Suppressor macrophage treated with lipopolysaccharide for 1 hour (primary cell): Measurements from ENCODE around the gene GRID1.

ENCODE experiments used
- DNase-seq, 3 donors: peaks; one replicate each; pipeline ENCODE4 v3.0.0-alpha.2; 2020 to 2022

Gene GRID1

DNA sequence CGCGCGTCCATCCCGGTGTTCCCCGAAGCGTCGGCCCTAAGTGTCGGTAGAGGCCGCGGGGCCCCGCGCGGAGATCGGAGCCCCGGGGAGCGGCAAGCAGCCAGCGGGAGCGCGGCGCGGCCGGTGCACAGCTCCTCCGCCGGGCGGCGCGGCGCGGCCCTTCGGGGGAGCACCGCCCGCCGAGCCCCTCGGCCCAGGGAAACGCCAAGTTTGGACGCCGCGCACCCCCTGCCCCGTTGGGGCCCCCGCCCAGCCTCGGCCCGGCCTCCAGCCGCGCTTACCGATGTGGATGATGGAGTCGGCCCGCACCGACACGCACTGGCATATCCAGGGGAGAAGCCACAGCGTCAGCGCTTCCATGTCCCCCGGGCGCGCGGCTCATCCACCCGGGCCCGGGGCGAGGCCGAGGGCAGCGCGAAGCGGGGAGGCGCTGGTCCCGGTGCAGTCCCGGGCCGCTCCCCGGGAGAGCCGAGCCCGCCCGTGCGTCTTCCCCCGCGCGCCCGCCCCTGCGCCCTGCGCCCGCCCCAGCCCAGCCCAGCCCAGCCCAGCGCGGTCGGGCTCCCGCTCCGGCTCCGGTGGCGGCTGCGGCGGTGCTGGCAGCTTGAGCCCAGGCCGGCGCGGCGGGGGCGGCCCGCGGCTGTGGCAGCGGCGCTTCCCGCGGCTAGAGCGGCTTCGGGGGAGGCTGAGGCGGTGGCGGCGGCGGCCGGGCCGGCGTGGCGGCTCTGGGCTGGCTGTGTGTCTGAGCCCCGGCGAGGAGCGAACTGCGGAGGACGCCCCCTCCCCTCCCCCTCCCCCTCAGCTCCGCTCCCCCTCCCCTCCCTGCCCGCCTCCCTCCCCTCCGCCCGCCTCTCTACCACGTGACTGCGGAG, at the start of gene GRID1:
Gene GRID1 (minus strand): TSS at position 763 of the 869 bp plus-strand sequence.
- DNase-seq: peak in 2 of 3 donors; percentile 46 to 70

DNA sequence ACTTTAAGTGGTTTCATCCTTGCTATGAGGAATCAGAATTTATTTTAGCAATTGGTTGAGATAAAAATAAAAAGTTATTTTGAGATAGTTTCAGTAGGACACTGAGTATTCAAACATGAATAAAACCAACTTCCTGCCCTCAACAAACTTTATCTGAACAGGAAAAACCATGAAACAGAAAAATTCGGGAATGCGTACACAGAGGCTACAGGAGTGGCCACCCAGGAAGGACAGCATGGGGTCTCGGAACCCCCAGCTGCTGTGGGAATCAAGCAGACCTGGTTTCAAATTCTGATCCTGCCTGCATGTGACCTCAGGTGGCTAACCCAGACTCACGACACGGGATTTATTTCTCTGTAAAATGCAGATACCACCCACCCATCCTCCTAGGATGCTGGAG, 49.0 kb upstream of the GRID1 start:
- no peak for DNase-seq

DNA sequence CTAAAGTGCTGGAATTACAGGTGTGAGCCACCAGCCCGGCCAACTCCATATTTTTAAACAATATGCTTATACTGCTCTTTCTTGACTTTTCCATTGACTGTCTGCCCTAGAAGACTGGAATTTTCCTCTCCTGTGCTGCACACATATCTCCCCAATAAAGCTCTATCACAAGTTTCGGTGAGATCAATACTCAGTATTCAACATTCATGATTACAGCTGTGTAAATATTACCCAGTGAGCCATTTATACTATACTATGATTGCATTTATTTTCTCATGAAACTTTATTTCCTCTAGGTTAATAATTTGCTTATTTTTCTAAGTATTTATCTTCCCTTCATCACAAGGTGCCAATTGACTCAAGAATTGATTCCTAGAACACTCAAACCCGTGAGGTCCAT, 48.5 kb upstream of the GRID1 start:
- no peak for DNase-seq

DNA sequence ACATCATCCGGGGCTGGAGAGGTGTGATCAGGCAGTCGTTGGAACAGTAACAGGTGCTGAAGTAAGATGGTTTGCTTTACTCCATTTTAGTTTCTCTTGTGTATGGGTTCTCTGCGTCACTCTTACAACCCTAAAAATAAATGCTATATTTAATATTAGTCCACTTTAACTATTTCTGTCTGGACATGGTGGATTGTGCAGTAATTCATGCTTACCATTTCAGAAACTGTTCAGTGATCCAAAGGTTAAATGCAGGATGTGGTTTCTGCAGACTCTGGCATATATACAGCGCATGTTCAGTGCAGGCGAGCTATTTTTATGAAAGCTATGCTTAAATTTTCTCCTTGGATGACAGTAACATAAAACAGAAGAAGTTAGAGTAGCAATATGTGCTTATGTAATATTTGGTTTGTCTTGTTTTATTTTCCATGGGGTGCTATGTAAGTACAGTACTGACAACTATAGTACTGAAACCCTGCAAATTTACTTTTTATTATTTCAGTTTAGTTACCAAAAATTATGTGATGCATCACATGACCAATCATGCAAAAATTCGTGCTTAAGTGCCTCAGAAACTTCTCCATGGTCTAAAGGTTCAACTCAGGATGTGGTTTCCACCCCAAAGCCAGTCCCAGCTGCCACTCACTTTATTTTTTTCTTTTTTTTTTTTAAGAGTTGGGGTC, 46.6 kb upstream of the GRID1 start:
- peak in 1 of 3 donors; percentile 24 for DNase-seq

DNA sequence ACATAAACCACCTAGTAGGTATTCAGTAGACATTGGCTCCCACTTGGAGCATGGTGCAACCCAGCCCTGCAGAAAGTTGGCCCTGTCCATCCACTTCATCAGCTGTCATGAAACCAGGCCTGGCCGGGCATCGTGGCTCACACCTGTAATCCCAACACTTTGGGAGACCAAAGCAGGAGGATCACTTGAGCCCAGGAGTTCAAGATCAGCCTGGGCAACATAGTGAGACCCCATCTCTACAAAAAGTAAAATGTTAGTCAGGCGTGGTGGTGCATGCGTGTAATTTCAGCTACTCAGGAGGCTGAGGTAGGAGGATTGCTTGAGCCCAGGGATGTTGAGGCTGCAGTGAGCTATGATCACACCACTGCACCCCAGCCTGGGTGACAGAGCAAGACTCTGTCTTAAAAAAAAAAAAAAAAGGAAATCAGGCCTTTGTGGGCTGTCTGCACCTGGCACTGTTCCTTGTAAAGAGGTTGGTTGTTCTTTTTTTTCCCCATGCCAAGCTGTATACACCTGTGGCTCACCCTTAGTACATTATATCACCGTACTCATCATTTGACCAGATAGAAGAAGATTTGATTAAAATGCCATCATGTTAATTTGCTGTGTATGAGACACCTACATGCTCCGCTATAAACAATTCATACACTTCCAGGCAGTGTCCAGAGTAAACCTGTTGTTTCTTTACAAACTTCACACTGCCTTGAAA, 45.4 kb upstream of the GRID1 start:
- no peak for DNase-seq

GRCh38 chr10:86411281-86411841, 44.8 kb upstream of the GRID1 start:
- DNase-seq: peak; percentile 73 to 82 (median 78)

DNA sequence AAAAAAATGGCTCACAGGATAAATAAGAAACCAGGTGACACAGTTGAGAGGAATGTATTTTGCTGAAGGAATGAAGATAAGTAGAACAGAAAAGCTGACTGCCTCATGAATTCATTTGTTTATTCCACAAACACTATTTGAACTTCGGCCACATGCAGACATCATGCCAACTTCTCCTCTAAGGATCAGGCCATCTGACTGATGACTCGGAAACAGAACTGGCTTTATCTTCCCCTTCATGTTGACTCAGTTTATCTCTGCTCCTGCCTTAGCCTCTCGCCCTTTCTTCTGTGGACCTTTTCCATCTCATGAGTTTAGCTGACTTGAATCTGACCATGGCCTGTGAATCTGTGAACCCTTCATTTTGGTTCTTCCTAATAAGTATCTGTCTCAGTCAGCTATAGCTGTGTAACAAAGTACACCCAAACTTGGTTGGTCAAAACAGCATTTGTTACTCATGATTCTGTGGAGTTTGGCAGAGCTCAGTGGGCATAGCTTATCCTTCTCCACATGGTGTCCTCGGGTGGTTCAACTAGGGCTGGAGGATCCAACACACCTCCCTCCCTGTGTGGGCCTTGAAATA, 44.0 kb upstream of the GRID1 start:
- DNase-seq: no peak

GRCh38 chr10:86409183-86409582, 42.6 kb upstream of the GRID1 start:
- no peak for DNase-seq

DNA sequence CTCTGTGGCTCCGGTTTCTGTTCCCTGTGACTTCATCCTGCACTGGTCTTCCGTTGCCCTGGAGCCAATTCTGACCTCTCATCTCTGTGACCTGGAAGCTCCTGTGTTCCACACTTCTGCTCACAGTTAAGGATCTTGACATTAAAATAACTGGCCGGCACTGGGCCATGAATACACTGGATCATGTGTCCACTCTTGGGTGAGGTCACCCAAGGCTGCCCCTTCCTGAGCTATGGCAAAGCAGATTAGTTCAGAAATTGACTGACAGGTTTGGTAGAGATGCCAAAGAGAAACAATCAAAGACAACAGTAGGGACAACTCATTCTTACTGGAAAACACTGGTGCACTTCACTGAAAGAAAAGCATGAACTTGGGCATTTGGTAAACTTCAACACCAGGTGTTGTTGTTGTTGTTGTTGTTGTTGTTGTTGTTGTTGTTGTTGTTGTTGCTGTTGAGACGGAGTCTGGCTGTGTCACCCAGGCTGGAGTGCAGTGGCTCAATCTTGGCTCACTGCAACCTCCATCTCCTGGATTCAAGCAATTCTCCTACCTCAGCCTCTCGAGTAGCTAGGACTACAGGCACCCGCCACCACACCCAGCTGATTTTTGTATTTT, 36.7 kb upstream of the GRID1 start:
- peak in 1 of 3 donors; percentile 24 for DNase-seq

DNA sequence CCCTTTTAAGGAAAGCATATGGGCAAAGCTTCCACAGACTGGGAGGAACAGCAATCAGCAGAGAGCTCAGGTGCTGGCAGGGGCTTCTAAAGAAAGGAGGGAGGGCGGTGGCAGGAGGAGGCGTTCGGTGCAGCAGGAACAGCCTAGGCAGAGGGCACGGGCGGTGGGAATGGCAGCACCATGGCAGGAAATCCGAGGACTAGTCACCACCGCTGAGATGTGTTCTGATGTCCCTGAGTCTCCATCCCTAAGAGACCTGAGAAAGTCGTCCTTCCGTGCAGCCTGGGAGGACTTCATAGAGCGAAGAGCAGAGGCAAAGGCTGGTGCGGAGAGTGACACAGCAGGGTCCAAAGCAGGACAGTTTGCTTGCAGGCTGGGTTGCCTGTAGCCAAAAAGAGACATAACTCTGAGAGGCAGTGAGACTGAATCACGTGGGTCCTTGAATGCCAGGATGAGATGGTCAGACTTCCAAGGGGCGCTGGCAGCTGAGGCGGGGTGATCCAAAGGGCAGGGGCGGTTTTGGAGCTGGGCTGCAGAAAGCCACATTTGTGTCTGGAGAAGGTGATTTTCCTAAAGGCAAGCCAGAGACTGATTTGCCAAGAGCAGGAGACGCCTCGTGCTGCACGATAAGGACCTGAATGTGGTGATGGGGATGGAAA, 35.8 kb upstream of the GRID1 start:
- DNase-seq: no peak

DNA sequence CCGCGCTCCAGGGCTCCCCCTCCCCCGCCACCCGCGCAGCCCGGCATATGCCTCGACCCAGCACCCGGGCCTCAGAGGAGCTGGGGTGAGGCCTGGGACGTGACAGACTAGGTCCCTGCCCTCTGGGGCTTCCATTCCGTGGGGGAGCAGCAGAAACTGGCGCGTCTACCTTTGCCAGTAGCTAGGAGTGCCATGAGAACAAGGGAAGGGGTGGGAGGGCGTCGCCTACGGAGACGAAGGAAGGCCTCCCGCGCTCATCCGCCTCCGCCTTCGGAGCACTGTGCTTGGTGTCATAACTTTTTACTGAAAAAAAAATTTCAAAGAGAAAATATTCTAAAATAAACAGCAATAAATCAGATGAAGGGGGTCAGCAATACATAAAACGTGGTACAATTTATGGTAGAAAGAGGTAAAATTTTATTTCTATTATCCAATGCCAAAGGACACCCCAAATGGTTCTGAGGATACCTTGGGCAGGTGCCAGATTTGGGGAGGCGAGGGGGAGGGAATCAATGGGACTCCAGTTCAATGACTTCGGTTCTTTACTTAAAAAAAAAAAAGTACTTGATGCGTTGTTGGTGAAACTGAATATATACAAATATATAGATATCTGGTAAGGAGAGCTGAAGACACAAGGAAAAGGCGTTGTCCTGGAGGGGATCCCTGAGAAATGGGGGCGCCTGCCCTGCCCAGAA, 35.1 kb upstream of the GRID1 start:
- peak in 2 of 3 donors; percentile 17 to 24 for DNase-seq

DNA sequence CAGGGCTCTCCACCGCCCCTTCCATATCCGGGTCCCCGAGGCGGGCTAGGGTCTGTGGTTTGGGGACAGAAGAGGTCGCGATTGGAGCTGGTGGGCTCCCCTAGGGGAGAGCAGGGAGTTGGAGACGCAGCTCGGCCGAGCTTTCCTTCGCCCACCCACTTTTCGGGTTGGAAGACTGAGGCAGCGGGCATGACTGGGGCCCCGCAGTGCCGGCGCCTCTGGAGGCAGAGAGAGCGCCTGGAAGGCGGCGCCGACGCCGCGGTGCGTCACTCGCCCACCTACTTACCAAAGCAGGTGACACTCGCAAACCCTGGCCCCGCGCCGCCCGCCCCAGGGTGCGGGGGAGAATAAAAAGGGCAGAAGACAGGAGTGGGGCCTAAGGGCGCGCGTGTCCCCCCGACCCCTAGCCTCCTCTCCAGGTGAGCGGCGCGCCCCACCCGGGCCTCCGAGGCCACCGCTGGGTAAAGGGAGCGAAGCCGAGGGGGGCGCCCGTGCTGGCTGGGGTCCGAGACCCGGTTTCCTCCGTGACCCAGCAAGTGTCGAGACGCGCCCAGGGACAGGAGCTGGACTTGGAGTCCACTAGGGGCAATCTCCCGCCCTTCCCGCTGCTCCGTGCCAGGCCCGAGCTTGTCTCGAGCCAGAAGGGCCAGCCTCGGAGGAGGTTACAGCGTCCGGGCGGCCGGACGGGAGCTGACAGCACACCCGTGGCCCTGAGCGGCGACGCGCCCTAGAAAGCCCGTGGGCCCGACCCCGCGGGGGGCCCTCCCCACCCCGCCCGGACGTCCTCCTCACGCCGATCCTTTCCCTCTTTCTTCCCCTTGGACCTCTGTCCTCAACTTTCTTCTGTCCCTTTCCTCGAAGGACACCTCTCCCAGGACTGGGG, 34.4 kb upstream of the GRID1 start:
- DNase-seq: peak; percentile 63 to 78 (median 65)

- DNase-seq: peak; percentile 98 to 99 (median 98)
Observed at GRCh38 chr10:86399879-86400704, 33.5 kb upstream of the GRID1 start.

DNA sequence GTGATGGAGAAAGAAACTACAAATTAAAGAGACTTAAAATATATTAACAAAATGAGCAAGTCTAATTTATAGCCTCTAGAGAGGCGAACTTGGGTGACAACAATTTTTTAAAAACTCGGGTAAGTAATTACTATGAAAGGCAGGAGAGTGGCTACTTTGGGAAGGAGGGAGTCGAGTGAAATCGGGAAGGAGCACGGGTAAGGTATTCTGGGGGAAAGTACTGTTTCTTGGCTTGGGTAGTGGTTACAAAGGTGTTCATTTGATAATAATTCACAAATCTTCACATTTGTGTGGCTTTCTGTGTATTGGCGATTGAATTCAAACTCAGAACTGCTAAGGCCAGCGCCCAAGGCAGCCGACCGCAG, 32.9 kb upstream of the GRID1 start:
- DNase-seq: no peak

DNA sequence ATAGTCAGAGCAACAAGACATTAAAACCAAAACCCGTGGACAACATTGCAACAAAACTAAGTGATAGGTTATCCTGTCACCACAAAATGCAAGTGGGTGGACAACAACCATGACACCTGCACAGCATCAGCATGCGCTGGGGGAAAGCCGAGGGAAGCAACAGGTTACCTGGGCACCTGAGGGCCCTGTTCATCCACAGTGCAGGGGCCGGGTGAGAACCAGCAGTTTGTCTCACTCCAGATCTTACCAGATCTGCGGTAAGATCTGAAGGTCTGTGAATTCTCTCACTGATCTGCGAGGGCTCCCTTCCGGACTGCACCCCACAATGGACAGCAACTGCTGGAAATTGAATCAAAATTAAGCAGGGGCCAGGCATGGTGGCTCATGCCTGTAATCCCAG, 30.5 kb upstream of the GRID1 start:
- no peak for DNase-seq

- no peak for DNase-seq
Observed at GRCh38 chr10:86393862-86394455, 27.4 kb upstream of the GRID1 start.

DNA sequence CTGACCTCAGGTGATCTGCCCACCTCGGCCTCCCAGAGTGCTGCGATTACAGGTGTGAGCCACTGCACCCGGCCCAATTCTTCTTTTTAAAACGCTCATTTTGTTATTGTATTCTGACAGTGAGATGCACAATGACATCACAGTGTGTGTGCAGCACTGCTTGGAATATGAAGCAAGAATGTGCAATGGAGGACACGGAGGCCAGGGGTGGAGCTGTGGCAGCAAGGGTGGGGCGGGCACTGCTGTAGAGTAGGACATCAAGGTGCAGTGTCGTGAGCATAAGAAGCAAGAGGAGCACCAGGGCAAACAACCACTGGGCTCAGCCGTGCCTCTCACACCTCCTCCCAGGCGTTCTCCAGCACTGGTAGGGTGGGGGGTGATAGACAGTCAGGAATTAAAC, 26.8 kb upstream of the GRID1 start:
- DNase-seq: no peak

DNA sequence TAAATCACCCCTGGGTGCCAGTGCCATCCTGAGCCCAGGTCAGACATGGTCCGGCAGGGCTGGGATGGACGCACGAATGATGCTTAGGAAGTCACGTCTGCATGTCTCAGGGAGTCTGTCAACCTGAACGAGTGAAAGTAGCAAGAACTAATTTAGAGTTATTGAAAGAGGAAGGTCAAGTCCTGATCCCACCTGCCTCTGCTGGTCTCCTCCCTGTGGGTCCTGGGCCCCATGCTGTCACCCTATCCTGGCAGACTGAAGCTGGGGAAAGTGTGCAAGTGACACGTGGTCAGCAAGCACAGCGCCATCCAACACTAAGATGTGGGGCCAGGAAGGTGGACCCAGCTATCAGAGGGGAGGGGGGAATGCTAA, 26.1 kb upstream of the GRID1 start:
- DNase-seq: no peak
